ENCODE data around the gene BNC2.

DNA sequence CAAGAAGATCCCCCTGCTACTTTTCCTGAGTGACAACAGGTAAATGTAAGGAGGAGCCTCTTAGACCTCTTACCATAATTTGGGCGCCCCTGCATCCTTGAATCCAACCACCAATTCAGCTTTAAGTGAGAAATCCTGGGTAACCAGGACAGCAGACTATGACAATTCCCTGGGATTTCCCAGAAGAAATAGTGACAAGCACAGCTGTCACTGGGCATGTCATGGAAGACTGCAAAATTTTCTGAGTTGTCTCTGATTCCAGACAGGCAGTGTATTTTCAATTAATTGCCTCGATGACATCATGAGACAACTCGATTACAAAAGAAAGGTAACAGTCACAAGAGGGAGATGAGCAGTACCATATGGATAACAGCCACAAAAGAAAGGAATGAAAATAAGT lies 256.9 kb downstream of the BNC2 start:
- no peak for TF ChIP-seq CEBPB (IDR thresholded peaks at IDR 0.05)
- no peak for TF ChIP-seq NFIC (IDR thresholded peaks at IDR 0.05)
- TF ChIP-seq CREB1 (IDR thresholded peaks at IDR 0.05; ENCODE audit: low read depth), result no peak
- no peak for TF ChIP-seq RAD21 (IDR thresholded peaks at IDR 0.05; ENCODE audit: low read depth)
- no peak for TF ChIP-seq TAF1 (IDR thresholded peaks at IDR 0.05; ENCODE audit: low read depth)
- no peak for TF ChIP-seq MAX (IDR thresholded peaks at IDR 0.05)
- no peak for TF ChIP-seq EP300 (IDR thresholded peaks at IDR 0.05; ENCODE audit: borderline replicate concordance)
- no peak for TF ChIP-seq YY1 (IDR thresholded peaks at IDR 0.05; ENCODE audit: low read depth)
- TF ChIP-seq, protein P1, sequence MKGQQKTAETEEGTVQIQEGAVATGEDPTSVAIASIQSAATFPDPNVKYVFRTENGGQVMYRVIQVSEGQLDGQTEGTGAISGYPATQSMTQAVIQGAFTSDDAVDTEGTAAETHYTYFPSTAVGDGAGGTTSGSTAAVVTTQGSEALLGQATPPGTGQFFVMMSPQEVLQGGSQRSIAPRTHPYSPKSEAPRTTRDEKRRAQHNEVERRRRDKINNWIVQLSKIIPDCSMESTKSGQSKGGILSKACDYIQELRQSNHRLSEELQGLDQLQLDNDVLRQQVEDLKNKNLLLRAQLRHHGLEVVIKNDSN (IDR thresholded peaks at IDR 0.05), result no peak
- TF ChIP-seq REST (IDR thresholded peaks at IDR 0.05; ENCODE audit: low read depth), result no peak
- no peak for TF ChIP-seq EGR1 (IDR thresholded peaks at IDR 0.05)
- TF ChIP-seq ZBTB7A (IDR thresholded peaks at IDR 0.05; ENCODE audit: low read depth), result no peak
- no peak for TF ChIP-seq TEAD4 (IDR thresholded peaks at IDR 0.05)

All from Ishikawa (cell line).